ENCODE data around the gene PHACTR3. TPM values are rescaled to one million over a fixed set of nuclear protein-coding genes. Genes with fewer than 3 reads are reported as not detected.

PHACTR3 gene
- total RNA-seq, 2 experiments from 2014 or later: not detected

- no peak overlapping the region for H3K27ac Mint-ChIP-seq
- H3K27me3 Mint-ChIP-seq: peaks cover 6% of the 10 kb centered on the region
- POLR2A ChIA-PET: no interaction called here
- H3K9me3 Mint-ChIP-seq: no peaks in the 10 kb centered on the region
- no peaks in the 10 kb centered on the region for H3K4me1 Mint-ChIP-seq (ENCODE audit: low read depth)
- CTCF ChIA-PET: no interaction called here
- ATAC-seq: no peak
- H3K4me3 Mint-ChIP-seq: no peak overlapping the region
- intact Hi-C loops (cut with micrococcal nuclease): no loop called here
- no peak for DNase-seq
- no peak for TF ChIP-seq CTCF (IDR thresholded peaks at IDR 0.05)
- H3K36me3 Mint-ChIP-seq (ENCODE audit: low read depth): no peaks in the 10 kb centered on the region
These were observed 115.7 kb downstream of the PHACTR3 start for GRCh38 chr20:59720013-59720412.

- no peak overlapping the region for H3K4me3 Mint-ChIP-seq
- no peak for ATAC-seq
- intact Hi-C loops (cut with micrococcal nuclease): no loop called here
- no peak for DNase-seq
- no peaks in the 10 kb centered on the region for H3K36me3 Mint-ChIP-seq (ENCODE audit: low read depth)
- no peaks in the 10 kb centered on the region for H3K4me1 Mint-ChIP-seq (ENCODE audit: low read depth)
- ChIA-PET POLR2A (no interaction called here), CTCF (no interaction called here)
- no peak overlapping the region for H3K27ac Mint-ChIP-seq
- H3K27me3 Mint-ChIP-seq: peaks cover 4% of the 10 kb centered on the region
- H3K9me3 Mint-ChIP-seq: no peaks in the 10 kb centered on the region
- no peak for TF ChIP-seq CTCF (IDR thresholded peaks at IDR 0.05)
These were observed 117.0 kb downstream of the PHACTR3 start for GRCh38 chr20:59721386-59721785.

- POLR2A ChIA-PET: no interaction called here
- Mint-ChIP-seq H3K4me3 (no peak overlapping the region), H3K4me1 (ENCODE audit: low read depth) (no peaks in the 10 kb centered on the region), H3K27ac (no peak overlapping the region), H3K9me3 (no peaks in the 10 kb centered on the region), H3K36me3 (ENCODE audit: low read depth) (no peaks in the 10 kb centered on the region), H3K27me3 (no peaks in the 10 kb centered on the region)
- no peak for TF ChIP-seq CTCF (IDR thresholded peaks at IDR 0.05)
- CTCF ChIA-PET: no interaction called here
- intact Hi-C loops (cut with micrococcal nuclease): no loop called here
- DNase-seq (no peak), ATAC-seq (no peak)
These were observed 118.8 kb downstream of the PHACTR3 start for GRCh38 chr20:59723108-59723500.

GRCh38 chr20:59723607-59724456, 119.5 kb downstream of the PHACTR3 start:
- ATAC-seq: no peak
- POLR2A ChIA-PET: no interaction called here
- intact Hi-C loops (cut with micrococcal nuclease): no loop called here
- no peaks in the 10 kb centered on the region for H3K4me1 Mint-ChIP-seq (ENCODE audit: low read depth)
- H3K9me3 Mint-ChIP-seq: no peaks in the 10 kb centered on the region
- no peaks in the 10 kb centered on the region for H3K27me3 Mint-ChIP-seq
- H3K36me3 Mint-ChIP-seq (ENCODE audit: low read depth): no peaks in the 10 kb centered on the region
- H3K27ac Mint-ChIP-seq: no peak overlapping the region
- no peak overlapping the region for H3K4me3 Mint-ChIP-seq
- no peak for DNase-seq
- CTCF ChIA-PET: no interaction called here
- no peak for TF ChIP-seq CTCF (IDR thresholded peaks at IDR 0.05)

DNA sequence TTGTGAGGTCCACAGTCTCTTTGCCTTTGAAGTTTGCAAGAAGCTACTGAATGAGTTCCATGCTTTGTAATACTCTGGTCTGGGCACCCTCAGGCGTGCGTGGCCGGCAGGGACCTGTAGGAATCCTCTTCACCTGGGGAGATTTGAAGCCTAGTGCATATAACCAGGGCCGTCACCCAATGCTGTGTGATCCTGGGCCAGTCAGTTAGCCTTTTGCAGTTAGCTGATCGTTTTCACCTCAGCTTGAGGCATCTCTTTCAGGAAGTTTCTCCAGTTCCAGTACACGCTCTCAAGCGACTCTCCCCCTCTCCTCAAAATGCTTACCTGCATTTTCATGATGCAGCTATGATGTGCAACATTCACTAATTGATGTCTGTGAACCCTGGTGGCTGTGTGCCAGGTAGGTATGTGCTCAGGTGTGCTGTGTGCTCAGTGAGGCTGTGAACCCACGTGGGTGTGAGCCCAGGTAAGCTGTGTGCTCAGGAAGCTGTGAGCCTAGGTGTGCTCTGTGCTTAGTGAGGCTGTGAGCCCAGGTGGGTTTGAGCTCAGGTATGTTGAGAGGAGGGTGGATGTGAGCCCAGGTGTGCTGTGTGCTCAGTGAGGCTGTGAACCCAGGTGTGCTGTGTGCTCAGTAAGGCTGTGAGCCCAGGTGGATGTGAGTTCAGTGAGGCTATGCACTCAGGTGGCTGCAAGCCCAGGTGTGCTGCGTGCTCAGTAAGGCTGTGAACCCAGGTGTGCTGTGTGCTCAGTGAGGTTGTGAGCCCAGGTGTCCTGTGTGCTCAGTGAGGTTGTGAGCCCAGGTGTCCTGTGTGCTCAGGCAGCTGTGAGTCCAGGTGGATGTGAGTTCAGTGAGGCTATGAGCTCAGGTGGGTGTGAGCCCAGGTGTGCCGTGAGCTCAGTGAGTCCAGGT, 120.4 kb downstream of the PHACTR3 start:
- Mint-ChIP-seq H3K4me3 (no peak overlapping the region), H3K9me3 (no peaks in the 10 kb centered on the region), H3K4me1 (ENCODE audit: low read depth) (no peaks in the 10 kb centered on the region), H3K36me3 (ENCODE audit: low read depth) (no peaks in the 10 kb centered on the region), H3K27ac (no peak overlapping the region), H3K27me3 (no peaks in the 10 kb centered on the region)
- no peak for ATAC-seq
- ChIA-PET CTCF (interaction anchor here (0.6 kb wide), 1 partner anchor 104 kb away, joined by 3 read pairs; no protein-coding TSS in a partner anchor), POLR2A (no interaction called here)
- DNase-seq: no peak
- TF ChIP-seq CTCF (IDR thresholded peaks at IDR 0.05): no peak
- intact Hi-C loops (cut with micrococcal nuclease): no loop called here

Data from activated CD8-positive, alpha-beta T cell treated with anti-CD3 and anti-CD28 coated beads for 36 hours (primary cell).